ENCODE data around the gene RAET1E. TPM values are rescaled to one million over a fixed set of nuclear protein-coding genes. Genes with fewer than 3 reads are reported as not detected.
"Not testable (repeated sequence)": the region's sequence is repeated elsewhere in the genome, so short reads cannot be mapped to it uniquely, and the experiment has no call there.

The RAET1E gene, protein sequence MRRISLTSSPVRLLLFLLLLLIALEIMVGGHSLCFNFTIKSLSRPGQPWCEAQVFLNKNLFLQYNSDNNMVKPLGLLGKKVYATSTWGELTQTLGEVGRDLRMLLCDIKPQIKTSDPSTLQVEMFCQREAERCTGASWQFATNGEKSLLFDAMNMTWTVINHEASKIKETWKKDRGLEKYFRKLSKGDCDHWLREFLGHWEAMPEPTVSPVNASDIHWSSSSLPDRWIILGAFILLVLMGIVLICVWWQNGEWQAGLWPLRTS
- total RNA-seq (2022) = not detected in 2 replicates
- not detected for Bru-seq, nascent RNA
- BruChase-seq, experiment 1, labeled RNA remaining after a 2-hour chase = not detected
- percentile 16 among the genes with signal in this experiment for BruChase-seq, experiment 2, labeled RNA remaining after a 6-hour chase
- long read RNA-seq = 0 reads

DNA sequence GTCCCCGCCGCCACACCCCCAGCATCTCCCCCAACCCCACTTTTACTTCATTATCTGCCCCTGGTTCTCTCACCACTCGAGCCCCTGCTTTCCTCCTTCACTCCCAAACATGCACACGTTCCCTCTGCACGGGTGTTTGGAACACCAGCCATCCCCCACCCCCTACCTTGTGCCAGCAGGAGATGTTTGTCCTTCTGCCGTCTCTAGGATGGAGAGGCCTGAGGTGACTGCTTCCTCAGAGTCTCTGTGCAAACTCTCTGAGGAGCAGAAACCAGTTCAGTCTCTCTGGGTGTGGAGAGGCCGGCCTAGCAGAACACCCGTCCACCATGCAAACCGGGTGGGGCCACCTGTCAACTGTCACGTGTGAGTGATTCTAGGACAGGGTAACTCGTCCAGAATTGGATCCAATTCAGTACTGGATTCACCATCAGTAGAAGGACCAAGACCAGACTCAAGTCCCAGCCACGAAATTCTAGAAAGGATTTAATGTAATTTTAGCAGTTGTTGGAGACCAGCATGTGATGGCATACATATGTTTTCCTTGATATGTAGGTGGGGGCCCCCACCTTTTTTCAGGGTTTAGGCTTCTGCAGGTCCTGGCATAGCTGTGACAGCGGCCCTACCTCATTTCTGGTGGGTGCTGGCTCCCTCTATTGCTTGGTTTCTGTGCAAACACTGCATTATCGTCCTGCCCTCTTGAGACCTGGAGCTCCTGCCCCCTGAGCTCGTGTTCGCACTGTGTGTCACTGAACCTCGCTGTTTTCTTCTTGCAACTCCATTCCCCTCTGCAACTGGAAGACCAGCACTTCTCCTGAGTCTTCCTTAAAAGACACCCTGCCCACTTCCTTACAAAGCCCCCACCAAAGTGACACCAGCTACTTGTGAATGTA, at the start of gene RAET1E:
TSS of gene RAET1E (minus strand) at position 259 of the 890 bp plus-strand sequence. CDS start 7,212 bp downstream, outside the sequence.
- no peaks in the 10 kb centered on the region for H3K27me3 ChIP-seq (replicated peaks; ENCODE audit: control insufficient read depth, insufficient read depth, low read length)
- H3K4me1 Mint-ChIP-seq (ENCODE audit: low read depth, unreplicated experiment) = no peaks in the 10 kb centered on the region
- no peaks in the 10 kb centered on the region for H3K36me3 Mint-ChIP-seq (ENCODE audit: insufficient read depth, unreplicated experiment)
- POLR2A ChIA-PET = no interaction called here
- intact Hi-C loops (cut with micrococcal nuclease; ENCODE audit: unreplicated experiment) = loop anchor here (1.0 kb wide), 1 partner anchor 64 kb away; no protein-coding TSS in a partner anchor
- no peak within 1 kb of the TSS for H3K4me3 Mint-ChIP-seq (ENCODE audit: unreplicated experiment)
- BruUV-seq (replicated peaks) = no TSS peak
- H3K27ac Mint-ChIP-seq (ENCODE audit: unreplicated experiment) = no peak within 1 kb of the TSS
- peaks cover 14% of the 10 kb centered on the region for H3K27me3 Mint-ChIP-seq (ENCODE audit: insufficient read depth, unreplicated experiment)
- DNase-seq = no peak
- no peaks in the 10 kb centered on the region for H3K9me3 Mint-ChIP-seq (ENCODE audit: unreplicated experiment)
- H3K36me3 ChIP-seq (ENCODE audit: control insufficient read depth, insufficient read depth, low read length) = no peaks in the 10 kb centered on the region
- no peaks in the 10 kb centered on the region for H3K9me3 ChIP-seq
- no peak within 1 kb of the TSS for H3K4me3 ChIP-seq (ENCODE audit: low read depth, low read length)
- H3K4me1 ChIP-seq = no peaks in the 10 kb centered on the region
- TF ChIP-seq, protein P1, sequence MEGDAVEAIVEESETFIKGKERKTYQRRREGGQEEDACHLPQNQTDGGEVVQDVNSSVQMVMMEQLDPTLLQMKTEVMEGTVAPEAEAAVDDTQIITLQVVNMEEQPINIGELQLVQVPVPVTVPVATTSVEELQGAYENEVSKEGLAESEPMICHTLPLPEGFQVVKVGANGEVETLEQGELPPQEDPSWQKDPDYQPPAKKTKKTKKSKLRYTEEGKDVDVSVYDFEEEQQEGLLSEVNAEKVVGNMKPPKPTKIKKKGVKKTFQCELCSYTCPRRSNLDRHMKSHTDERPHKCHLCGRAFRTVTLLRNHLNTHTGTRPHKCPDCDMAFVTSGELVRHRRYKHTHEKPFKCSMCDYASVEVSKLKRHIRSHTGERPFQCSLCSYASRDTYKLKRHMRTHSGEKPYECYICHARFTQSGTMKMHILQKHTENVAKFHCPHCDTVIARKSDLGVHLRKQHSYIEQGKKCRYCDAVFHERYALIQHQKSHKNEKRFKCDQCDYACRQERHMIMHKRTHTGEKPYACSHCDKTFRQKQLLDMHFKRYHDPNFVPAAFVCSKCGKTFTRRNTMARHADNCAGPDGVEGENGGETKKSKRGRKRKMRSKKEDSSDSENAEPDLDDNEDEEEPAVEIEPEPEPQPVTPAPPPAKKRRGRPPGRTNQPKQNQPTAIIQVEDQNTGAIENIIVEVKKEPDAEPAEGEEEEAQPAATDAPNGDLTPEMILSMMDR (IDR thresholded peaks at IDR 0.05; ENCODE audit: insufficient read depth in 1 of 2, low read depth in 1 of 2, low read length in 1 of 2, severe bottlenecking in 1 of 2, unreplicated experiment in 1 of 2) = peak in 1 of 2 experiments; percentile 3
- CTCF ChIA-PET = interaction anchor here (0.6 to 0.8 kb wide), 2 partner anchors 58 to 60 kb away, joined by 3 read pairs; no protein-coding TSS in a partner anchor

- H3K27me3 ChIP-seq (replicated peaks; ENCODE audit: control insufficient read depth, insufficient read depth, low read length); POLR2A ChIA-PET; H3K4me3 Mint-ChIP-seq (ENCODE audit: unreplicated experiment); H3K36me3 Mint-ChIP-seq (ENCODE audit: insufficient read depth, unreplicated experiment); H3K9me3 Mint-ChIP-seq (ENCODE audit: unreplicated experiment); intact Hi-C loops (cut with micrococcal nuclease; ENCODE audit: unreplicated experiment); H3K4me1 Mint-ChIP-seq (ENCODE audit: low read depth, unreplicated experiment); H3K9me3 ChIP-seq; H3K27me3 Mint-ChIP-seq (ENCODE audit: insufficient read depth, unreplicated experiment); BruUV-seq (replicated peaks); H3K27ac Mint-ChIP-seq (ENCODE audit: unreplicated experiment); H3K4me1 ChIP-seq; DNase-seq; H3K4me3 ChIP-seq (ENCODE audit: low read depth, low read length); CTCF ChIA-PET; H3K36me3 ChIP-seq (ENCODE audit: control insufficient read depth, insufficient read depth, low read length): not testable (repeated sequence)
These were observed 49.6 kb upstream of the RAET1E start for GRCh38 chr6:149947533-149947932.

DNA sequence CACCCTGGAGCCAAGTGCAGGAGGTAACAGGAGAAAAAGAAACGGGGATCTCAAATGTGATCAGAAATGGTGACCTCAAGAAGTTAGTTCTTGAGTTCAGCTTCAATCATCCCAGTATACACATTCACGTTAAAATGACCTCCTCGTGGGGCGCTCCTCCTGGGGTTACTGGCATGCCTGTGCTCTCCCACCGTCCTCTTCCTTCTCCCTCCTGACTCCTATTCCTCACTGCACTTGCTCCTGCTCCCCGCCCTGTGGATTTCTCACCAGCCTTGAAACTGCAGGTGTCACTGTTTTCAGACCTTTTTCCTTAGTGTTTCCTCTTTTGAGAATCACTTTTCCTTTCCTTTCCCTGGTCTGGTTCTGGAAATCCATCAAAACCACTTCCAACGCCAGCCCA, 48.7 kb upstream of the RAET1E start:
- H3K27me3 Mint-ChIP-seq (ENCODE audit: insufficient read depth, unreplicated experiment); DNase-seq; H3K9me3 ChIP-seq; H3K4me3 ChIP-seq (ENCODE audit: low read depth, low read length); H3K4me3 Mint-ChIP-seq (ENCODE audit: unreplicated experiment); intact Hi-C loops (cut with micrococcal nuclease; ENCODE audit: unreplicated experiment); H3K4me1 Mint-ChIP-seq (ENCODE audit: low read depth, unreplicated experiment); H3K36me3 Mint-ChIP-seq (ENCODE audit: insufficient read depth, unreplicated experiment); H3K9me3 Mint-ChIP-seq (ENCODE audit: unreplicated experiment); BruUV-seq (replicated peaks); H3K27ac Mint-ChIP-seq (ENCODE audit: unreplicated experiment); H3K36me3 ChIP-seq (ENCODE audit: control insufficient read depth, insufficient read depth, low read length); H3K4me1 ChIP-seq; H3K27me3 ChIP-seq (replicated peaks; ENCODE audit: control insufficient read depth, insufficient read depth, low read length); CTCF ChIA-PET; POLR2A ChIA-PET: not testable (repeated sequence)

DNA sequence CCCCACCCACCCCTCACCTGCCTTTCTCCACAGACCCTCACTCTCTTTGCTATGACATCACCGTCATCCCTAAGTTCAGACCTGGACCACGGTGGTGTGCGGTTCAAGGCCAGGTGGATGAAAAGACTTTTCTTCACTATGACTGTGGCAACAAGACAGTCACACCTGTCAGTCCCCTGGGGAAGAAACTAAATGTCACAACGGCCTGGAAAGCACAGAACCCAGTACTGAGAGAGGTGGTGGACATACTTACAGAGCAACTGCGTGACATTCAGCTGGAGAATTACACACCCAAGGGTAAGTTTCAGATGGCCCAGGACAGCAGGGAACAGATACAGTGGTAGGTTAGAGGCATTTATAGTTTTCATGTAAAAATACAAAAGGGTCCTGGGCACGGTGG, 47.4 kb upstream of the RAET1E start:
- H3K4me3 ChIP-seq (ENCODE audit: low read depth, low read length); H3K9me3 ChIP-seq; H3K4me1 ChIP-seq; CTCF ChIA-PET; intact Hi-C loops (cut with micrococcal nuclease; ENCODE audit: unreplicated experiment); H3K27me3 Mint-ChIP-seq (ENCODE audit: insufficient read depth, unreplicated experiment); DNase-seq; H3K9me3 Mint-ChIP-seq (ENCODE audit: unreplicated experiment); BruUV-seq (replicated peaks); H3K4me3 Mint-ChIP-seq (ENCODE audit: unreplicated experiment); POLR2A ChIA-PET; H3K27ac Mint-ChIP-seq (ENCODE audit: unreplicated experiment); H3K27me3 ChIP-seq (replicated peaks; ENCODE audit: control insufficient read depth, insufficient read depth, low read length); H3K36me3 Mint-ChIP-seq (ENCODE audit: insufficient read depth, unreplicated experiment); H3K36me3 ChIP-seq (ENCODE audit: control insufficient read depth, insufficient read depth, low read length); H3K4me1 Mint-ChIP-seq (ENCODE audit: low read depth, unreplicated experiment): not testable (repeated sequence)

DNA sequence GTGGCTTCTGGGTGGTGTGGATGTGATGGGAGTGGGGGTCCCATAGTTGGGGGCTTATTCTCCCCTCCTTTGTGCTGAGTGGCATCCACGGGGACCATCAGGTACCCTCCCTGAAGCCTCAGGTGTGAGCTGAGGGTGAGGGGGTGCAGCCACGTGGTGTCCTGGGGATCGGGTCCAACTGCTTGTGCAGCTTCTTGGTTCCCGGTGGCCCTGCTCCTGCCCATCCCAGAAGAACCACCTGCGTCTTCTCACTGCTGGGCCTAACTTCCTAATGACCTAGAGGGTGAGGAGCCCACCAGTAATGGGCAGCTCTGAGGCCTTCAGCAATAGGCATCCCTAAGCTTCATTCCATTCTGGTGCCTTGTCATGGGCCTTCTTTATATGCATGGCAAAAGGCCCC, 45.4 kb upstream of the RAET1E start:
- H3K4me3 ChIP-seq (ENCODE audit: low read depth, low read length); POLR2A ChIA-PET; BruUV-seq (replicated peaks); H3K9me3 ChIP-seq; intact Hi-C loops (cut with micrococcal nuclease; ENCODE audit: unreplicated experiment); H3K4me1 ChIP-seq; H3K27ac Mint-ChIP-seq (ENCODE audit: unreplicated experiment); H3K36me3 ChIP-seq (ENCODE audit: control insufficient read depth, insufficient read depth, low read length); H3K9me3 Mint-ChIP-seq (ENCODE audit: unreplicated experiment); DNase-seq; H3K36me3 Mint-ChIP-seq (ENCODE audit: insufficient read depth, unreplicated experiment); H3K4me1 Mint-ChIP-seq (ENCODE audit: low read depth, unreplicated experiment); H3K27me3 ChIP-seq (replicated peaks; ENCODE audit: control insufficient read depth, insufficient read depth, low read length); CTCF ChIA-PET: not testable (repeated sequence)
- Mint-ChIP-seq H3K27me3 (ENCODE audit: insufficient read depth, unreplicated experiment) (peaks cover 14% of the 10 kb centered on the region), H3K4me3 (ENCODE audit: unreplicated experiment) (peak overlapping the region; percentile 31)

All from Caco-2 (cell line).